HepG2 (cell line): ENCODE measurements around the gene OLAH. TPM values are rescaled to one million over a fixed set of nuclear protein-coding genes. Genes with fewer than 3 reads are reported as not detected.

Experiments used
- JDP2 ChIP-seq: sonication (generic); formaldehyde crosslinking; IDR thresholded peaks from 2 replicates; pipeline ENCODE4 v1.8.1; 2022; ENCODE audit warnings: missing genetic modification reagents, borderline replicate concordance
- PRMT3 ChIP-seq: sonication (generic); formaldehyde crosslinking; IDR thresholded peaks from 2 replicates; pipeline ENCODE4 v1.8.1; 2022; ENCODE audit warnings: low read depth, mild to moderate bottlenecking, moderate library complexity, missing genetic modification reagents, borderline replicate concordance
- SALL1 ChIP-seq: sonication (generic); formaldehyde crosslinking; IDR thresholded peaks from 2 replicates; pipeline ENCODE4 v1.8.0; 2022; ENCODE audit warnings: mild to moderate bottlenecking, missing genetic modification reagents
- SMARCE1 ChIP-seq: fragments of 450-650 bp; IDR thresholded peaks from 2 replicates; pipeline ENCODE4 v1.6.1; 2017; ENCODE audit warnings: borderline replicate concordance
- SP1 ChIP-seq, 2 experiments: fragments of 450-650 bp in 1 of 2; sonication (generic) in 1 of 2; formaldehyde crosslinking in 1 of 2; IDR thresholded peaks; 2 replicates each; pipeline versions ENCODE4 v1.4.0 to v1.6.1; 2016 to 2020; ENCODE audit warnings: missing genetic modification reagents in 1 of 2
- SRF ChIP-seq: IDR thresholded peaks from 2 replicates; pipeline ENCODE4 v1.6.1; 2011; ENCODE audit warnings: mild to moderate bottlenecking, low read depth, low read length, moderate library complexity
- ZKSCAN5 ChIP-seq: sonication (generic); formaldehyde crosslinking; IDR thresholded peaks from 2 replicates; pipeline ENCODE4 v1.5.1; 2020; ENCODE audit warnings: mild to moderate bottlenecking, missing genetic modification reagents
- ZNF160 ChIP-seq: sonication (generic); formaldehyde crosslinking; IDR thresholded peaks from 2 replicates; pipeline ENCODE4 v1.8.0; 2022; ENCODE audit warnings: mild to moderate bottlenecking, inconsistent platforms, missing genetic modification reagents
- ZNF235 ChIP-seq: sonication (generic); formaldehyde crosslinking; IDR thresholded peaks from 2 replicates; pipeline ENCODE4 v1.8.1; 2023; ENCODE audit warnings: mild to moderate bottlenecking, missing genetic modification reagents, borderline replicate concordance
- ZNF253 ChIP-seq: sonication (generic); formaldehyde crosslinking; IDR thresholded peaks from 2 replicates; pipeline ENCODE4 v1.8.0; 2022; ENCODE audit warnings: mild to moderate bottlenecking, missing genetic modification reagents, borderline replicate concordance
- ZNF510 ChIP-seq: sonication (generic); formaldehyde crosslinking; IDR thresholded peaks from 2 replicates; pipeline ENCODE4 v1.4.0; 2020; ENCODE audit warnings: low read depth, mild to moderate bottlenecking, missing genetic modification reagents
- ZNF562 ChIP-seq: sonication (generic); formaldehyde crosslinking; IDR thresholded peaks from 2 replicates; pipeline ENCODE4 v1.8.0; 2022; ENCODE audit warnings: missing genetic modification reagents, borderline replicate concordance
- ZNF567 ChIP-seq: sonication (generic); formaldehyde crosslinking; IDR thresholded peaks from 2 replicates; pipeline ENCODE4 v1.8.1; 2023; ENCODE audit warnings: mild to moderate bottlenecking, missing genetic modification reagents, borderline replicate concordance
- ZNF780A ChIP-seq: sonication (generic); formaldehyde crosslinking; IDR thresholded peaks from 2 replicates; pipeline ENCODE4 v1.8.0; 2022; ENCODE audit warnings: mild to moderate bottlenecking, missing genetic modification reagents, moderate library complexity
- polyA plus RNA-seq, 8 experiments: library from polyadenylated mRNA; depleted of rRNA in 3 of 8; stranded (reverse) in 7 of 8; unstranded in 1 of 8; fragments of >200 nt; fragmentation: Illumina TruSeq in 4 of 8; extraction: Trizol in 4 of 8; gene quantifications; 2 replicates each; pipeline versions ENCODE4 v1.2.1 to v1.2.3, GENCODE V29; 2011 to 2016; ENCODE audit warnings: low read depth in 4 of 8, missing spikeins in 1 of 8, mixed read lengths in 1 of 8; ENCODE audit not compliant: insufficient read depth in 1 of 8
- total RNA-seq, 5 experiments: library from RNA; depleted of rRNA; stranded (reverse); fragments of >200 nt; fragmentation: Illumina TruSeq; extraction: Trizol; gene quantifications; 2 replicates each; pipeline ENCODE4 v1.2.3, GENCODE V29; 2016; ENCODE audit warnings: low read depth in 1 of 5
- TF ChIP-seq, protein P1 (sequence below), 2 experiments: sonication (generic) in 1 of 2; formaldehyde crosslinking in 1 of 2; IDR thresholded peaks; 2 replicates each; pipeline versions ENCODE4 v1.4.0 to v1.6.1; 2018 to 2020; ENCODE audit warnings: missing genetic modification reagents in 2 of 2, borderline replicate concordance in 1 of 2, low read depth in 1 of 2, mild to moderate bottlenecking in 1 of 2, missing biosample characterization in 1 of 2
- TF ChIP-seq, protein P2 (sequence below): sonication (generic); formaldehyde crosslinking; IDR thresholded peaks from 2 replicates; pipeline ENCODE4 v1.4.0; 2020; ENCODE audit warnings: missing genetic modification reagents, borderline replicate concordance
- TF ChIP-seq, protein P3 (sequence below): sonication (generic); formaldehyde crosslinking; IDR thresholded peaks from 2 replicates; pipeline ENCODE4 v1.8.0; 2022; ENCODE audit warnings: missing genetic modification reagents, mild to moderate bottlenecking, borderline replicate concordance
- TF ChIP-seq, protein P4 (sequence below): IDR thresholded peaks from 2 replicates; pipeline ENCODE4 v1.6.1; 2016; ENCODE audit warnings: low read depth

OLAH gene
- total and polyA plus RNA-seq, 2 of the 13 experiments (the other 11 are each of a cell fraction or from before 2014, with no cell fraction given) = 0.13 TPM; not detected in 1

DNA sequence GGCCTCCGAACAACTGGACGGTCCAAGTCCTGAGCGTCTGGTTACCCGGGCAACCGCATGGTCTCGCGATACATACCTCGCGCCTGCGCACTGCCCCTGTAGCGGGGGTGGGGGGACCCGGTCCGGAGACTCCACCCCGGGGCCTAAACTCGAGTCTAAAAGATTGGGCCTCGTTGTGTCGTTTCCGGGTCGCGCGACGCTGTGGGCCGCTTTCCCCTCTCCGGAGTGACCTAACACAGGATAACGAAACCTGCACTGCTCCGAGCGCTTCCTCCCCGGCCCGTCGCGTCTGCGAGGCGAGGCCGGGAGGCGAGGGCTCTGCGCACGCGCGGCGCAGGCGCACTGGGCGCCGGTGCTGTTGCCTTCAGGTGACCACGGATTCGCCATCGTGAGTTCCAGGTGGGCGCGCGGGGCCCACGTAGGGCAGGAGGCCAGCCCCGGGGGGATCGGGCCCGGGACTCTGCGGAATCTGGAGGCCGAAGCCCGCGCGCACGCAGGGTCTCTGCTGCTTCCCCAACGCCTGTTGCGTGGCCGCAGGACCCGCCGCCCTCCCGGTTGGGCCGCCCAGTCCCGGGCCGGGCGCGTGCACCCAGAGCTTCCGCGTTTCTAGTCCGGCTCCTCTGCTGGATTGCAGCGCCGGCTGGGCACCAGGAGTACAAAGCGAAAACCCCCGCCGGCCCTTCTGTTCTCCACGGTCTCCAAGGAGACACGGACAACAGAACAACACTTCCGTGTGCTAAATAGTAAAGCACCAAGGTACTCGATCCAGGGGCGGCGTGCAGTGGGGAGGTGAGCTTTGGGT is 53.5 kb downstream of the OLAH start, which contains the start of gene RPP38 (continued):
- TF ChIP-seq ZNF567 (no peak), ZNF780A (CRISPR knock-in tag) (no peak), SP1 (IDR thresholded peaks at IDR 0.05) (no peak), SP1 (CRISPR knock-in tag; IDR thresholded peaks at IDR 0.05) (0 out of 2 replicates have a peak, but pooled peaks have one; percentile 50), PRMT3 (CRISPR knock-in tag) (no peak), ZNF253 (0 out of 2 replicates have a peak, but pooled peaks have one; percentile 20), SALL1 (CRISPR knock-in tag) (peak; percentile 90), ZNF562 (CRISPR knock-in tag) (peak; percentile 45; the same call in 1 of the 2 replicates), ZNF510 (peak; percentile 71; the same call in 1 of the 2 replicates), ZKSCAN5 (CRISPR knock-in tag) (no peak), ZNF235 (peak; percentile 81; the same call in 1 of the 2 replicates), SRF (0 out of 2 replicates have a peak, but pooled peaks have one; percentile 0), JDP2 (CRISPR knock-in tag) (no peak), SMARCE1 (no peak), ZNF160 (CRISPR knock-in tag) (peak; percentile 73; the same call in 1 of the 2 replicates)
- TF ChIP-seq, protein P1, sequence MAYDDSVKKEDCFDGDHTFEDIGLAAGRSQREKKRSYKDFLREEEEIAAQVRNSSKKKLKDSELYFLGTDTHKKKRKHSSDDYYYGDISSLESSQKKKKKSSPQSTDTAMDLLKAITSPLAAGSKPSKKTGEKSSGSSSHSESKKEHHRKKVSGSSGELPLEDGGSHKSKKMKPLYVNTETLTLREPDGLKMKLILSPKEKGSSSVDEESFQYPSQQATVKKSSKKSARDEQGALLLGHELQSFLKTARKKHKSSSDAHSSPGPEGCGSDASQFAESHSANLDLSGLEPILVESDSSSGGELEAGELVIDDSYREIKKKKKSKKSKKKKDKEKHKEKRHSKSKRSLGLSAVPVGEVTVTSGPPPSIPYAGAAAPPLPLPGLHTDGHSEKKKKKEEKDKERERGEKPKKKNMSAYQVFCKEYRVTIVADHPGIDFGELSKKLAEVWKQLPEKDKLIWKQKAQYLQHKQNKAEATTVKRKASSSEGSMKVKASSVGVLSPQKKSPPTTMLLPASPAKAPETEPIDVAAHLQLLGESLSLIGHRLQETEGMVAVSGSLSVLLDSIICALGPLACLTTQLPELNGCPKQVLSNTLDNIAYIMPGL (CRISPR knock-in tag; IDR thresholded peaks at IDR 0.05; ENCODE audit: borderline replicate concordance in 1 of 2, low read depth in 1 of 2) = peak; percentile 89 to 90
- TF ChIP-seq, protein P2, sequence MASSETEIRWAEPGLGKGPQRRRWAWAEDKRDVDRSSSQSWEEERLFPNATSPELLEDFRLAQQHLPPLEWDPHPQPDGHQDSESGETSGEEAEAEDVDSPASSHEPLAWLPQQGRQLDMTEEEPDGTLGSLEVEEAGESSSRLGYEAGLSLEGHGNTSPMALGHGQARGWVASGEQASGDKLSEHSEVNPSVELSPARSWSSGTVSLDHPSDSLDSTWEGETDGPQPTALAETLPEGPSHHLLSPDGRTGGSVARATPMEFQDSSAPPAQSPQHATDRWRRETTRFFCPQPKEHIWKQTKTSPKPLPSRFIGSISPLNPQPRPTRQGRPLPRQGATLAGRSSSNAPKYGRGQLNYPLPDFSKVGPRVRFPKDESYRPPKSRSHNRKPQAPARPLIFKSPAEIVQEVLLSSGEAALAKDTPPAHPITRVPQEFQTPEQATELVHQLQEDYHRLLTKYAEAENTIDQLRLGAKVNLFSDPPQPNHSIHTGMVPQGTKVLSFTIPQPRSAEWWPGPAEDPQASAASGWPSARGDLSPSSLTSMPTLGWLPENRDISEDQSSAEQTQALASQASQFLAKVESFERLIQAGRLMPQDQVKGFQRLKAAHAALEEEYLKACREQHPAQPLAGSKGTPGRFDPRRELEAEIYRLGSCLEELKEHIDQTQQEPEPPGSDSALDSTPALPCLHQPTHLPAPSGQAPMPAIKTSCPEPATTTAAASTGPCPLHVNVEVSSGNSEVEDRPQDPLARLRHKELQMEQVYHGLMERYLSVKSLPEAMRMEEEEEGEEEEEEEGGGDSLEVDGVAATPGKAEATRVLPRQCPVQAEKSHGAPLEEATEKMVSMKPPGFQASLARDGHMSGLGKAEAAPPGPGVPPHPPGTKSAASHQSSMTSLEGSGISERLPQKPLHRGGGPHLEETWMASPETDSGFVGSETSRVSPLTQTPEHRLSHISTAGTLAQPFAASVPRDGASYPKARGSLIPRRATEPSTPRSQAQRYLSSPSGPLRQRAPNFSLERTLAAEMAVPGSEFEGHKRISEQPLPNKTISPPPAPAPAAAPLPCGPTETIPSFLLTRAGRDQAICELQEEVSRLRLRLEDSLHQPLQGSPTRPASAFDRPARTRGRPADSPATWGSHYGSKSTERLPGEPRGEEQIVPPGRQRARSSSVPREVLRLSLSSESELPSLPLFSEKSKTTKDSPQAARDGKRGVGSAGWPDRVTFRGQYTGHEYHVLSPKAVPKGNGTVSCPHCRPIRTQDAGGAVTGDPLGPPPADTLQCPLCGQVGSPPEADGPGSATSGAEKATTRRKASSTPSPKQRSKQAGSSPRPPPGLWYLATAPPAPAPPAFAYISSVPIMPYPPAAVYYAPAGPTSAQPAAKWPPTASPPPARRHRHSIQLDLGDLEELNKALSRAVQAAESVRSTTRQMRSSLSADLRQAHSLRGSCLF (CRISPR knock-in tag) = peak; percentile 87; the same call in 1 of the 2 replicates
- TF ChIP-seq, protein P3, sequence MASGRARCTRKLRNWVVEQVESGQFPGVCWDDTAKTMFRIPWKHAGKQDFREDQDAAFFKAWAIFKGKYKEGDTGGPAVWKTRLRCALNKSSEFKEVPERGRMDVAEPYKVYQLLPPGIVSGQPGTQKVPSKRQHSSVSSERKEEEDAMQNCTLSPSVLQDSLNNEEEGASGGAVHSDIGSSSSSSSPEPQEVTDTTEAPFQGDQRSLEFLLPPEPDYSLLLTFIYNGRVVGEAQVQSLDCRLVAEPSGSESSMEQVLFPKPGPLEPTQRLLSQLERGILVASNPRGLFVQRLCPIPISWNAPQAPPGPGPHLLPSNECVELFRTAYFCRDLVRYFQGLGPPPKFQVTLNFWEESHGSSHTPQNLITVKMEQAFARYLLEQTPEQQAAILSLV = peak; percentile 81; the same call in 1 of the 2 replicates
- TF ChIP-seq, protein P4, sequence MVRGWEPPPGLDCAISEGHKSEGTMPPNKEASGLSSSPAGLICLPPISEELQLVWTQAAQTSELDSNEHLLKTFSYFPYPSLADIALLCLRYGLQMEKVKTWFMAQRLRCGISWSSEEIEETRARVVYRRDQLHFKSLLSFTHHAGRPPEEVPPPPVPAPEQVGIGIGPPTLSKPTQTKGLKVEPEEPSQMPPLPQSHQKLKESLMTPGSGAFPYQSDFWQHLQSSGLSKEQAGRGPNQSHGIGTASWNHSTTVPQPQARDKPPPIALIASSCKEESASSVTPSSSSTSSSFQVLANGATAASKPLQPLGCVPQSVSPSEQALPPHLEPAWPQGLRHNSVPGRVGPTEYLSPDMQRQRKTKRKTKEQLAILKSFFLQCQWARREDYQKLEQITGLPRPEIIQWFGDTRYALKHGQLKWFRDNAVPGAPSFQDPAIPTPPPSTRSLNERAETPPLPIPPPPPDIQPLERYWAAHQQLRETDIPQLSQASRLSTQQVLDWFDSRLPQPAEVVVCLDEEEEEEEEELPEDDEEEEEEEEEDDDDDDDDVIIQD (CRISPR knock-in tag) = no peak
